ENCODE measurements around the gene ERF. TPM values are rescaled to one million over a fixed set of nuclear protein-coding genes. Genes with fewer than 3 reads are reported as not detected.
A peak's percentile ranks its signal among the peaks of the same experiment; 100 is the strongest.
"Not testable (repeated sequence)": the region's sequence is repeated elsewhere in the genome, so short reads cannot be mapped to it uniquely, and the experiment has no call there.

The ERF gene
- total RNA-seq, 2 experiments from 2014 or later = 52.4 to 55.6 TPM

DNA sequence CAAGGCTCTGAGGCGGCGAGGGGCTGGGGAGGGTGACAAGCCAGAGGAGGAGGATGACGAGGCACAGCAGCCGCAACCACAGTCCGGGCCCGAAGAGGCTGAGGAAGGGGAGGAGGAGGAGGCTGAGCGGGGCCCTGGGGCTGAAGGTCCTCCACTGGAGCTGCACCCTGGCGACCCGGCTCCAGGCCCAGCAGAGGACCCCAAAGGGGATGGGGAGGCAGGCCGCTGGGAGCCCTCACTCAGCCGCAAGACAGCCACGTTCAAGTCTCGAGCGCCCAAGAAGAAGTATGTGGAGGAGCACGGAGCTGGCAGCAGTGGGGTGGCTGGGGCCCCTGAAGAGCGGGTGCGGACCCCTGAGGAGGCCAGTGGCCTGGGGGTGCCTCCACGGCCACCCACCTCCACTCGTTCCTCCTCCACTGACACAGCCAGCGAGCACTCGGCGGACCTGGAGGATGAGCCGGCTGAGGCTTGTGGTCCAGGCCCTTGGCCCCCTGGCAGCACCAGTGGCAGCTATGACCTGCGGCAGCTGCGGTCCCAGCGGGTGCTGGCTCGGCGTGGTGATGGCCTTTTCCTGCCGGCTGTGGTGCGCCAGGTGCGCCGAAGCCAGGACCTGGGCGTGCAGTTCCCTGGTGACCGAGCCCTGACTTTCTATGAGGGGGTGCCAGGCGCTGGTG, 17.1 kb upstream of the ERF start:
- no peak for DNase-seq
- Mint-ChIP-seq H3K4me3 (no peak overlapping the region), H3K4me1 (ENCODE audit: low read depth) (peaks cover 52% of the 10 kb centered on the region), H3K27me3 (ENCODE audit: low read depth) (no peaks in the 10 kb centered on the region), H3K27ac (peak overlapping the region; percentile 99), H3K9me3 (no peaks in the 10 kb centered on the region), H3K36me3 (ENCODE audit: low read depth) (peaks cover 14% of the 10 kb centered on the region)
- CTCF ChIA-PET = interaction anchor here (1.1 to 2.6 kb wide), 2 partner anchors 7 to 21 kb away, joined by 3 to 27 read pairs; no protein-coding TSS in a partner anchor
- intact Hi-C loops (cut with micrococcal nuclease) = no loop called here

DNA sequence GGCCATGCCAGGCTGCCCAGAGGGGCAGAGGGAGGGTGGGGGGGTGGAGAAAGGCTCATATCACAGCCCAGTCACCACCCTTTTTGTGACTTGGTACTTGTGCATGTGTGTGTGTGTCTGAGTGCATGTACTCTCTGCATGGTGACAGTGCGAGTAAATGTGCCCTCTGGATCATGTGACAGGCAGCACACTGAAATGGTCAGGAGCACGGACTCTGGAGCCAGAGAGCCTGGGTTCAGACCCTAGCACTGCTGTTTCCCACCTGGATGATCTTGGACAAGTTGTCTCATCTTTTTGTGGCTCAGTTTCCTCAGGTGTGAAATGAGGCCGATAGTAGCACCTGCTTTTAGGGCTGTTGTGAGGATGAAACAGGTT, 16.1 kb upstream of the ERF start:
- no peak for DNase-seq

DNA sequence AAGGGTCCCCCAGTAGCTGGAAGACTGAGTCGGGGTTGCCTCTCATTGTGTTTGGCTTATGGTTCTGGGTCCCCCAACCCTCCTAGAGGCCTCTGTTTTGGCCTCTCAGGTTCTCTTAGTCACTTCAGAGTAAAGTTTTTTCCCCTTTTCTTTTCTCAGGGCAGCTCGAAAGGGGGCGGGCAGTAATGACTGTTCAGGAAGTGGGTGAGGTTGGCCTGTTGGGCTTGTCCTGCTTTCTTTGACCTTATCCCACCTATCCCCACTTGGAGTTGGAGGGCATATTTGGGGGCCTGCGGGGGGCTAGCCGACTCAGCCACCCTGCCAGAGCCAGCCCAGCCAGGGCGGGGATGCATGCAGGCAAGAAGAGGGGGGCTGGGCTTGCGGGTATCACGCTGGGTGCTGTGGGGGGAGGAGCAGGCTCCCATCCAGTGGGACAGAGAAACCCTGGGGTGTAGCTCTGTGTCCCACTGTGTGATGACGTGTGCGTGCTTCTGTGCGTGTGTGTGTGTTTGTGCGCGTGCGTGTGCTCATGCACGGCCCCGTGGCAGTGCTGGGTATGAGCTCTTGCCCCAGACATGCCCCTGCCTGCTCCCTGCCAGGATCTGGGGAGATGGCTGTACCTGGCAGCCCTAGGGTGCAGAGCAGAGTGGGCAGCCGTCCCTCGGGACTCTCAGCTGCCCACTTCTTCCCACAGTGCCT, 15.6 kb upstream of the ERF start:
- CTCF ChIA-PET = interaction anchor here (1.1 to 2.6 kb wide), 4 partner anchors 9 to 162 kb away, joined by 3 to 27 read pairs (median 6); partner anchors contain the start of gene GSK3A
- DNase-seq = peak; percentile 80
- no peaks in the 10 kb centered on the region for H3K9me3 Mint-ChIP-seq
- H3K4me1 Mint-ChIP-seq (ENCODE audit: low read depth) = peaks cover 38% of the 10 kb centered on the region
- H3K27ac Mint-ChIP-seq = peak overlapping the region; percentile 99
- no peak overlapping the region for H3K4me3 Mint-ChIP-seq
- intact Hi-C loops (cut with micrococcal nuclease) = no loop called here
- H3K36me3 Mint-ChIP-seq (ENCODE audit: low read depth) = peaks cover 12% of the 10 kb centered on the region
- H3K27me3 Mint-ChIP-seq (ENCODE audit: low read depth) = no peaks in the 10 kb centered on the region

More for the DNA sequence above, 16.1 kb upstream of the ERF start:
- Mint-ChIP-seq H3K4me1 (ENCODE audit: low read depth) (peaks cover 42% of the 10 kb centered on the region), H3K27me3 (ENCODE audit: low read depth) (no peaks in the 10 kb centered on the region), H3K27ac (peak overlapping the region; percentile 99), H3K4me3 (no peak overlapping the region), H3K36me3 (ENCODE audit: low read depth) (peaks cover 13% of the 10 kb centered on the region), H3K9me3 (no peaks in the 10 kb centered on the region)
- intact Hi-C loops (cut with micrococcal nuclease) = no loop called here
- CTCF ChIA-PET = interaction anchor here (1.1 to 2.6 kb wide), 4 partner anchors 8 to 162 kb away, joined by 3 to 27 read pairs (median 6); partner anchors contain the start of gene GSK3A

DNA sequence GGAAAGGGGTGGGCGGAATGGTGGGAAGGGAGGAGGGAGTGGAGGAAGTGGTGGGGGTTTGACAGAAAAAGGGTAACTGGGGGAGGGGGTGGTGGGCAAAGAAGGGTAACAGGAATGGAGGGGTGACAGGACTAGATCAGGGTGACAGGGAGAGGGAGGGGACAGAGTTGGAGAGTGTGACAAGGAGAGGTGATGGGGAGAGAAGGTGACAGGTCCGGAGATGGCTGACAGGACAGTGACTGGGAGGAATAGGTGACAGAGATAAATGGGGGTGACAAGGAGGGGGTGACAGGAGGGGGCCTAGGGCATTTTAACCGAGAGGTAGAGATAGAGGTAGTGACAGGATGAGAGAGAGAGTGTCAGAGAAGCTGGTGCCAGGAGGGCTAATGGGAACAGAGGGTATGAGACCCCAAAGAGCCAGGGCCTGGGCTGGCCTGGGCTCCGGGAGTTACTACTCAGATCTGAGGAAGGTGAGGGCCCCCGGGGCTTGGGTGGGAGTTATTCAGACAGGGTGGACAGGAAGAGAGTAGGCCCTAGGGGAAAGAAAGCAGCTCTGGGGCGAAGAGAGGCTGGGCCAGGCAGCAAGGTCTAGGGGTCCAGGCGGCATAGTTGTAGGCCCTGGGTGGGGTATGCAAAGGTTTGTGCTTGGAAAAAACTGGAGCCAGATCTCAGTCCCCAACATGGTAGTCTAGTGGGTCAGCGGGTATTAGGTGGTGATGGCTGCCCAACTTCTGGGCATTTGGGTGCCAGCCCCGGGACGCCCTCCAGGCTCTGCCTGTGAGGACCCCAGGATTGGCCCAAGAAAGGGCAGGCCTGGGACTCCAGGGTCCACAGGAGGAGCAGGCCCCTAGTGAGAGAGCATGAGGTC, 14.8 kb upstream of the ERF start:
- no peaks in the 10 kb centered on the region for H3K9me3 Mint-ChIP-seq
- intact Hi-C loops (cut with micrococcal nuclease) = no loop called here
- DNase-seq = peak; percentile 40
- CTCF ChIA-PET = interaction anchor here (1.4 to 2.6 kb wide), 3 partner anchors 10 to 161 kb away, joined by 4 to 27 read pairs (median 7); partner anchors contain the start of gene GSK3A
- H3K4me3 Mint-ChIP-seq = no peak overlapping the region
- H3K36me3 Mint-ChIP-seq (ENCODE audit: low read depth) = peaks cover 10% of the 10 kb centered on the region
- H3K4me1 Mint-ChIP-seq (ENCODE audit: low read depth) = peaks cover 32% of the 10 kb centered on the region
- peak overlapping the region; percentile 99 for H3K27ac Mint-ChIP-seq
- no peaks in the 10 kb centered on the region for H3K27me3 Mint-ChIP-seq (ENCODE audit: low read depth)

DNA sequence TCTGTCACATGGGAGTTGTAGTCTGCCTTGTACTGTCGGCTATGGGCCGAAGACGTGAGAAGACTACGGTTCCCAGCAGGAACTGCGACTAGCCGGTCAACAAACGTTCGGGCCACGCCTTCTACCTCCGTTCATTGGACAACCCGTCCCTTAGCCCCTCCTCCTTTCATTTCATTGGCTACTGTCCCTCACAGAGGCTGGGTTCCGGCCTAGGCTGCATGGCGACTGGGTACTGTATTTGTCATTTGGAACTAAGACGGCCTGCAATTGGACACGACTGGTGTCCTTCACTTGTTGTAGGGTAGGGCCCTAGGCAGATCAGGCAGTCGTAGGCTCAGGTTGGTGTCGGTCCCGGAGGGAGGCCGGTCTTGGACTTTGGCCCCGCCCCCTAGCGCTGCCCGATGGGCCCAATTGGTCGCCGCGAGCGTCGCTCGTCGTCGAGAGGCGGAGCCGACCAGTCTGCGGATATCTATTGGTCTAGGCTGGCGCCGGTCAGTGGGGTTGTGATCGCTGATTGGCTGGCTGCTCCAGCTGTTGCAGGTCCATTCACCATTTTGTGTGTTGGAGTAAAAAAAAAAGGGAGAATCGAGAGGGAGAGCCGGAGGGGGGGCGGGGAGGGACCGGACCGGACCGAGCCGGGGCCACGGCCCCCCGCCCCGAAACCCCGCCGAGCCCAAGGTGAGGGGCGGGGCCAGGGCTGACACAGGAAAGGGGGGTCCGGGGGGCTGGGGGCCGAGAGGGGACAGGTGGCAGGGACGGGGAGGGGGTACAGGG, 14.0 kb upstream of the ERF start, which contains the start of gene CIC:
Gene CIC (plus strand): TSS at position 549 of the 774 bp plus-strand sequence. CDS start 2,532 bp downstream, outside the sequence.
- H3K27ac Mint-ChIP-seq = peak within 1 kb of the TSS; percentile 99
- intact Hi-C loops (cut with micrococcal nuclease) = loop anchor here (1.0 kb wide), 10 partner anchors 14 to 410 kb away; partner anchors contain the start of genes DEDD2, ERF, MEGF8 and PAFAH1B3
- peaks cover 30% of the 10 kb centered on the region for H3K4me1 Mint-ChIP-seq (ENCODE audit: low read depth)
- no peaks in the 10 kb centered on the region for H3K9me3 Mint-ChIP-seq
- H3K27me3 Mint-ChIP-seq (ENCODE audit: low read depth) = no peaks in the 10 kb centered on the region
- H3K4me3 Mint-ChIP-seq = no peak within 1 kb of the TSS
- peaks cover 10% of the 10 kb centered on the region for H3K36me3 Mint-ChIP-seq (ENCODE audit: low read depth)
- CTCF ChIA-PET = interaction anchor here (2.6 kb wide), 1 partner anchor 10 kb away, joined by 27 read pairs; no protein-coding TSS in a partner anchor
- peak; percentile 100 for DNase-seq

DNA sequence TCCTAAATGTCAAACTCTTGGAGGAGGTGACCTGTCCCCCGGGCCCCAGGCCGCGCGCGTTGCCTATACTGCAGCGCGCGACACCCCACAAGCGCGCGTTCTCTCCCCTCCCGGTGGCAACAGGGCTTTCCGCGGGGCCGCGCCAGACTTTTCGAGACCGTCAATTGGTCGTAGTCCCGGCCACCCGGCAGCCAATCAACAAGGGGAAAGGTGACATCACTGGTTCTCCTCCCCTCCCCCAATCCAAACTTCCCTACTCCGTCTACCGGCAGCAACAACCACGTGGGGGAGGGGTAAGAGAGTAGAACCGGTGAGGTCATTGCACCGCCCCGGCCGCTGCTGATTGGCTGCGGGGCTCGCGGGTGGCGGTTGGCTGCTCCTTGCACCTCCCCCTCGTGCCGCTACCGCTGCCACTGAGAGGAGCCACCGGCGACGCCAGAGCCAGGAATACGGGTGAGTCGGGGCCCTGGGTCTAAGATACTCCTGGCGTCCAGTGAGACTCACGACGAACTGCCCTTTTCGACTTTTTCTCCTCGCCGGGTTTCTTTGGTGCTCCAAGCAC, 13.3 kb upstream of the ERF start:
- Mint-ChIP-seq H3K9me3 (no peaks in the 10 kb centered on the region), H3K27ac (no peak overlapping the region), H3K4me1 (ENCODE audit: low read depth) (peaks cover 28% of the 10 kb centered on the region), H3K36me3 (ENCODE audit: low read depth) (peaks cover 7% of the 10 kb centered on the region), H3K27me3 (ENCODE audit: low read depth) (no peaks in the 10 kb centered on the region), H3K4me3 (no peak overlapping the region)
- DNase-seq = peak; percentile 100
- CTCF ChIA-PET = interaction anchor here (0.9 kb wide), 1 partner anchor 11 kb away, joined by 3 read pairs; no protein-coding TSS in a partner anchor
- intact Hi-C loops (cut with micrococcal nuclease) = loop anchor here (1.0 kb wide), 10 partner anchors 13 to 409 kb away; partner anchors contain the start of genes DEDD2, ERF, MEGF8 and PAFAH1B3

DNA sequence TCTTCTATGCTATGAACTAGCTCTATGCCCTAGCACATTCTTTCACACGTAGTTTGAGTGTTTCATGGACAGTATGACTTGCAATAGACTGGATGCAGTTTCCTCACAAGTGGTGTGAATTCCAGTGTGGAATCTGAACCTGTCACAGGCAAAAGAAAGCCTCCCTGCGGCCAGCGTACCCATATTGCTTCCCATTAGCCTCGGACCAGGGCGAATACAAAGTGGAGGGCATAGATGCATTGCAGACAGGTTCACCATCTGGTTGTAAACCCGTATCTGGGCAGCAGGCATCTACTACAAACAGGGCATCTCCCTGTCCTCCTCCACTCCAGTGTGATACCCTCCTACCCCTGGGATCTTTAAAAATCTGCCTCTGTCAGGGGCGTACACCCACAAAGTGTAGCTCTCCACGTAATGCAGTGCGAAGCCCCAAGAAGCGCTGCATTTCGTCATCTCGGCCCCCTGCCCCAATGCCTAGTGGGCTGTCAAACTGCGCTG, 12.8 kb upstream of the ERF start:
- Mint-ChIP-seq H3K4me3 (no peak overlapping the region), H3K27ac (no peak overlapping the region), H3K9me3 (no peaks in the 10 kb centered on the region), H3K4me1 (ENCODE audit: low read depth) (peaks cover 28% of the 10 kb centered on the region), H3K36me3 (ENCODE audit: low read depth) (peaks cover 7% of the 10 kb centered on the region), H3K27me3 (ENCODE audit: low read depth) (no peaks in the 10 kb centered on the region)
- no peak for DNase-seq
- intact Hi-C loops (cut with micrococcal nuclease) = loop anchor here (1.0 kb wide), 10 partner anchors 12 to 408 kb away; partner anchors contain the start of genes DEDD2, ERF, MEGF8 and PAFAH1B3
- CTCF ChIA-PET = interaction anchor here (0.9 kb wide), 1 partner anchor 11 kb away, joined by 3 read pairs; no protein-coding TSS in a partner anchor

DNA sequence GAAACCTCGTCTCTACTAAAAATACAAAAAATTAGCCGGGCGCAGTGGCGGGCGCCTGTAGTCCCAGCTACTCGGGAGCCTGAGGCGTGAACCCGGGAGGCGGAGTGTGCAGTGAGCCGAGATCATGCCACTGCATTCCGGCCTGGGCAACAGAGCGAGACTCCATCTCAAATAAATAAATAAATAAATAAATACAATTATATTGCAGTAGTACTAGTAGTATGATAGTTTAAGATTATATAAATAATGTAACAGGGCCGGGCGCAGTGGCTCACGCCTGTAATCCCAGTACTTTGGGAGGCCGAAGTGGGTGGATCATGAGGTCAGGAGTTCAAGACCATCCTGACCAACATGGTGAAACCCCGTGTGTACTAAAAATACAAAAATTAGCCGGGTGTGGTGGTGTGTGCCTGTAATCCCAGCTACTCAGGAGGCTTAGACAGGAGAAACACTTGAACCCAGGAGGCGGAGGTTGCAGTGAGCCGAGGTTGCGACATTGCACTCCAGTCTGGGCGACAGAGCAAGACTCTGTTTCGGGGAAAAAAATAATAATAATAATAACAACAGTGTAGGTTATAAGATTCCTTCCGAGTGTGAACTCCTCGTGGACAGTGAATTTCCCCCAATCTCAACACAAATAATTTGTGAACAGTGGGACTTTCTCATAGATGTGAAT, 12.1 kb upstream of the ERF start:
- H3K4me3 Mint-ChIP-seq; H3K36me3 Mint-ChIP-seq (ENCODE audit: low read depth); H3K27me3 Mint-ChIP-seq (ENCODE audit: low read depth); H3K27ac Mint-ChIP-seq; H3K9me3 Mint-ChIP-seq; intact Hi-C loops (cut with micrococcal nuclease); DNase-seq: not testable (repeated sequence)
- H3K4me1 Mint-ChIP-seq (ENCODE audit: low read depth) = peaks cover 28% of the 10 kb centered on the region
- CTCF ChIA-PET = interaction anchor here (0.9 kb wide), 1 partner anchor 12 kb away, joined by 3 read pairs; no protein-coding TSS in a partner anchor

DNA sequence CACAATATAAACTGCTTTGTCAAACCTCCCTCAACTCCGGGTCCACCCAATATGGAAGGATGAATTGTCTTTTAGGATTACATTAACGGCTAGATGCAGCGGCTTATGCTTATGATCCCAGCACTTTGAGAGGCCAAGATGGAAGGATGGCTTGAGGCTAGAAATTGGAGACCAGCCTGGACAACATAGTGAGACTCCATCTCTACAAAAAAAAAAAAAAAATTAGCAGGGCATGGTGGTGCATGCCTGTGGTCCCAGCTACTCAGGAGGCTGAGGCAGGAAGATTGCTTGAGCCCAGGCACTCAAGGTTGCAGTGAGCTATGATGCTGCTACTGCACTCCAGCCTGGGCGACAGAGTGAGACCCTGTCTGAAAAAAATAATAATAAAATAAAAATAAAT, 11.2 kb upstream of the ERF start:
- not testable (repeated sequence) for DNase-seq, H3K27ac Mint-ChIP-seq

DNA sequence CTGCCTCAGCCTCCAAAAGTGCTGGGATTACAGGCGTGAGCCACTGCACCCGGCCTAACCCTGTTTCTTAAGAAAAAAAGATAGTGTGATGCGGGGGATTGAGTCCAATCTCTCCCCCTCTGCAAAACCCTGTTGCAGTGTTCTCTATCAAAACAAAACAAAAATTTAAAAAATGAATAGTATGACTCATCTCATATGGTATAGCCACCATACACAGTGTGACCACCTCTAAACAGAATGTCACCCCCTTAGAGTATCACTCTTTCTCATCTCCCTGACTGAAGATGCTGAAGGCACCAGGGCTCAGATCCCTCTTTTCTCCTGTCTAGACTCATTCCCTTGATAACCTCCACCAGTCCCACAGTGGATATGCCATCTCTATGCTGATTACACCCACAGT, 6.8 kb upstream of the ERF start:
- no peaks in the 10 kb centered on the region for H3K9me3 Mint-ChIP-seq
- H3K4me3 Mint-ChIP-seq = no peak overlapping the region
- CTCF ChIA-PET = no interaction called here
- intact Hi-C loops (cut with micrococcal nuclease) = no loop called here
- no peak for DNase-seq
- no peaks in the 10 kb centered on the region for H3K36me3 Mint-ChIP-seq (ENCODE audit: low read depth)
- H3K27ac Mint-ChIP-seq = no peak overlapping the region
- no peaks in the 10 kb centered on the region for H3K4me1 Mint-ChIP-seq (ENCODE audit: low read depth)
- no peaks in the 10 kb centered on the region for H3K27me3 Mint-ChIP-seq (ENCODE audit: low read depth)

More for the DNA sequence above, 11.2 kb upstream of the ERF start:
- H3K9me3 Mint-ChIP-seq; H3K36me3 Mint-ChIP-seq (ENCODE audit: low read depth); H3K27me3 Mint-ChIP-seq (ENCODE audit: low read depth); H3K4me3 Mint-ChIP-seq; intact Hi-C loops (cut with micrococcal nuclease); CTCF ChIA-PET: not testable (repeated sequence)
- H3K4me1 Mint-ChIP-seq (ENCODE audit: low read depth) = peaks cover 22% of the 10 kb centered on the region

All from activated naive CD4-positive, alpha-beta T cell treated with anti-CD3 and anti-CD28 coated beads for 36 hours (primary cell).